ENCODE results near the gene ADAMTS9. TPM values are rescaled to one million over a fixed set of nuclear protein-coding genes. Genes with fewer than 3 reads are reported as not detected.
A peak's percentile ranks its signal among the peaks of the same experiment; 100 is the strongest.

Gene ADAMTS9
- total RNA-seq, 2 donors from 2014 or later: 27.2 to 54.7 TPM

DNA sequence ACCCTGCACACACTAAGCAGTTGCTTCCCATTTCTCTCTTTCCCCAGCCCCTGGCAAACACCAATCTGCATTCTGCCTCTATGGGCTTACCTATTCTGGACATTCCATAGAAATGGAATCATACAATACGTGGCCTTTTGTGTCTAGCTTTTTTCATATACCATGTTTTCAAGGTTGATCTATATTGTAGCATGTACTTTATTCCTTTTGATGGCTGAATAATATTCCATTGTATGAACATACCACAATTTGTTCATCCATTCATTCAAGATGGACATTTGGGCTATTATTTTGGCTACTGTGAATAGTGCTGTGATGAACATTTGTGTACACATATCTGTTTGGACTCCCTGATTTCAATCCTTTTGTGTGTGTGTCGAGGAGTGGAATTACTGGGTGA lies 18.1 kb upstream of the ADAMTS9 start:
- WGBS, 2 donors: 72 to 78% methylated on average over 2 of the region's 2 CpGs
- Histone ChIP-seq H3K27ac (no peak overlapping the region), H3K36me3 (replicated peaks in 1 of 2; ENCODE audit: insufficient read depth in 1 of 2, low read depth in 2 of 2) (no peaks in the 10 kb centered on the region), H3K27me3 (no peaks in the 10 kb centered on the region), H3K9me3 (no peaks in the 10 kb centered on the region), H3K4me1 (peaks cover 6% of the 10 kb centered on the region), H3K4me3 (no peak overlapping the region)
- DNase-seq: no peak
- ATAC-seq: no peak
- intact Hi-C loops (cut with DNase I): no loop called here
- no peak for TF ChIP-seq POLR2A (IDR thresholded peaks at IDR 0.05)
- TF ChIP-seq, protein P1, sequence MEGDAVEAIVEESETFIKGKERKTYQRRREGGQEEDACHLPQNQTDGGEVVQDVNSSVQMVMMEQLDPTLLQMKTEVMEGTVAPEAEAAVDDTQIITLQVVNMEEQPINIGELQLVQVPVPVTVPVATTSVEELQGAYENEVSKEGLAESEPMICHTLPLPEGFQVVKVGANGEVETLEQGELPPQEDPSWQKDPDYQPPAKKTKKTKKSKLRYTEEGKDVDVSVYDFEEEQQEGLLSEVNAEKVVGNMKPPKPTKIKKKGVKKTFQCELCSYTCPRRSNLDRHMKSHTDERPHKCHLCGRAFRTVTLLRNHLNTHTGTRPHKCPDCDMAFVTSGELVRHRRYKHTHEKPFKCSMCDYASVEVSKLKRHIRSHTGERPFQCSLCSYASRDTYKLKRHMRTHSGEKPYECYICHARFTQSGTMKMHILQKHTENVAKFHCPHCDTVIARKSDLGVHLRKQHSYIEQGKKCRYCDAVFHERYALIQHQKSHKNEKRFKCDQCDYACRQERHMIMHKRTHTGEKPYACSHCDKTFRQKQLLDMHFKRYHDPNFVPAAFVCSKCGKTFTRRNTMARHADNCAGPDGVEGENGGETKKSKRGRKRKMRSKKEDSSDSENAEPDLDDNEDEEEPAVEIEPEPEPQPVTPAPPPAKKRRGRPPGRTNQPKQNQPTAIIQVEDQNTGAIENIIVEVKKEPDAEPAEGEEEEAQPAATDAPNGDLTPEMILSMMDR (IDR thresholded peaks at IDR 0.05): no peak

DNA sequence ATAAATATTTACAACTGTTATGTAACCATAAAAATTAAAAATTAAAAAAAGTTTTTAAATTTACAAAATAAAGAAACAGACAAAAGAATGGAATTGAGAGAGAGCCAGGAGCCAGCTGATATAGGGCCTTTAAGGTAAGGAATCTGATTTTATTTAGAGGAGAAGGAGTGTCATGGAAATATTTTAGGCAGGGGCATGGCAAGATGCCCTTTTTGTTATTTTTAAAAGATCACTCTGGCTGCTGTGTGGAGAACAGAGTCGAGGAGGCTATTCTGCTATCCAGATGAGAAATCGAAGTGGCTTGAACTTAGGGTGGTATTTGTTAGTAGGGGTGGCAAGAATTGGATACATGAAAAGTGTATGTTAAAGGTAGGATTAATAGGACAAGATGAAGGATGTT lies 9.1 kb upstream of the ADAMTS9 start:
- H3K4me1 ChIP-seq: no peaks in the 10 kb centered on the region
- ATAC-seq (no peak), DNase-seq (no peak)
- no peak overlapping the region for H3K4me3 ChIP-seq
- H3K36me3 ChIP-seq (replicated peaks in 1 of 2; ENCODE audit: insufficient read depth in 1 of 2, low read depth in 2 of 2): no peaks in the 10 kb centered on the region
- TF ChIP-seq, protein P1 (IDR thresholded peaks at IDR 0.05): no peak
- TF ChIP-seq POLR2A (IDR thresholded peaks at IDR 0.05): no peak
- intact Hi-C loops (cut with DNase I): no loop called here
- no peaks in the 10 kb centered on the region for H3K27me3 ChIP-seq
- WGBS, 2 donors: 81 to 83% methylated on average over 2 of the region's 2 CpGs
- H3K27ac ChIP-seq: no peak overlapping the region
- H3K9me3 ChIP-seq: no peaks in the 10 kb centered on the region

DNA sequence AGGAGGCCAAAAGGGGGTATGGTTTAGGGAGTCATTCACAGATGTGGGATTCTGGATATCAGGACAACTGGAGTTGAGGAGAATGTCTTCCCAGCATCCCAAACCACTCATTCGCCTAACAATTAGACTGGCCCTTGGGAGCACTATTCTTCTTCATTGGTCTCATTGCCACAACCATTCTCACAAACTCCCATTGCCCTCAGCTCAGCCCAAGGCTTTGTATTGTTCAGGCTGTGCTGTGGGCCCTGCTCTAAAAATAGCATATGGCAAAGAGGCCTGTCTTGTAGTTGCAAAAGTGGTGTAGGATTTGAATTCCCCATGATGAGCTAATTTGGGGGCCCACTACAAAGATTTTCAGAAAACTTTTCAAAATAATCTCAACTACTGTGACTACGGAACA lies 6.3 kb upstream of the ADAMTS9 start:
- Histone ChIP-seq H3K4me1 (no peaks in the 10 kb centered on the region), H3K9me3 (no peaks in the 10 kb centered on the region), H3K27me3 (no peaks in the 10 kb centered on the region), H3K4me3 (no peak overlapping the region), H3K36me3 (replicated peaks in 1 of 2; ENCODE audit: insufficient read depth in 1 of 2, low read depth in 2 of 2) (no peaks in the 10 kb centered on the region), H3K27ac (no peak overlapping the region)
- WGBS, 2 donors: 89 to 96% methylated on average over 2 of the region's 2 CpGs
- no peak for TF ChIP-seq POLR2A (IDR thresholded peaks at IDR 0.05)
- TF ChIP-seq, protein P1 (IDR thresholded peaks at IDR 0.05): no peak
- intact Hi-C loops (cut with DNase I): no loop called here
- no peak for DNase-seq
- no peak for ATAC-seq

DNA sequence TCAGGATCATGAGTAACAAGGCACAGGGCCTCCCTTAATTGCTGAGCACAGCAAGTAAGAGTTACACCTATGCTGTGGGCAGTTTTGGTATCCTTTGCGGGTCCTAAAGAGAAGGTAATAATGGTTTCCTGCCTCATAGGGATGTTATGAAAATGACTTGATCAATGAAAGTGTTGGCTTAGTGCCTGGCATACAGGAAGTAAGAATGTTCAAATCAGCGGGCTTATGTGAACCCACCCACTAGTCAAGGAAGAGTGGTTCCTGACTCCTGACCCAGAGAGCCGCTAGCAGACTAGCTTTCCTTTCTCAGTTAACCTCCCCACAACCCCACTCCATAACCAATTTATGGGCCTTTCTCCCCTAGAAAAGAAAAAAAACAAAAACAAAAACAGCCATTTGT lies 5.2 kb upstream of the ADAMTS9 start:
- Histone ChIP-seq H3K9me3 (no peaks in the 10 kb centered on the region), H3K4me3 (no peak overlapping the region), H3K27me3 (no peaks in the 10 kb centered on the region), H3K36me3 (replicated peaks in 1 of 2; ENCODE audit: insufficient read depth in 1 of 2, low read depth in 2 of 2) (no peaks in the 10 kb centered on the region), H3K27ac (no peak overlapping the region), H3K4me1 (no peaks in the 10 kb centered on the region)
- 64 to 68% methylated on average over 3 of the region's 3 CpGs for WGBS, 2 donors
- intact Hi-C loops (cut with DNase I): no loop called here
- DNase-seq: no peak
- ATAC-seq: no peak
- TF ChIP-seq, protein P1 (IDR thresholded peaks at IDR 0.05): no peak
- no peak for TF ChIP-seq POLR2A (IDR thresholded peaks at IDR 0.05)

DNA sequence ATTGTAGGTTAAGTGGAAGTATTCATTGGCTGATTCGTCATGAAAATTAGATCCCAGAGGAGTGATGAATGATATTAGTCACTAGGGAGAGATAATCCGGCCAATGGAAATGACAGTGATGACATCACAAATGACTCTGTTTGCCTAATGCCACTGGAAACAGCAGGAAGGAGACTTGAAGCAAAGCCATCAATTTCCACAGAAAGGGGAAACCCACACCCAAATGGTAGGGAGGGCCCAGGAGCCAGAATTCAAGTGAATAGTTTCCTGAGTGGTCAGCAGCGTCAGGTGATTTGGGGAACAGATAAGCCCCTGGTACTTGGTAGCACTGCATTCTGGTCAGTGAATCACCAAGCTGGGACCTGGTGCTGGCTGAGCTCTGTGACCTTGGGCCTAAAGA lies 3.3 kb upstream of the ADAMTS9 start:
- Histone ChIP-seq H3K9me3 (no peaks in the 10 kb centered on the region), H3K36me3 (replicated peaks in 1 of 2; ENCODE audit: insufficient read depth in 1 of 2, low read depth in 2 of 2) (no peaks in the 10 kb centered on the region), H3K27ac (peak overlapping the region in 1 of 4 donors; percentile 28), H3K4me3 (no peak overlapping the region), H3K4me1 (peaks cover 7% of the 10 kb centered on the region), H3K27me3 (no peaks in the 10 kb centered on the region)
- 37 to 39% methylated on average over 3 of the region's 3 CpGs for WGBS, 2 donors
- DNase-seq (peak in 2 of 4 donors; percentile 11 to 12), ATAC-seq (peak; percentile 20)
- TF ChIP-seq, protein P1 (IDR thresholded peaks at IDR 0.05): no peak
- no peak for TF ChIP-seq POLR2A (IDR thresholded peaks at IDR 0.05)
- intact Hi-C loops (cut with DNase I): no loop called here
